Breast epithelium (tissue), 3 donors: ENCODE data around the gene TRMT61A.

Experiments
- POLR2A ChIP-seq: fragments of 450-650 bp; IDR thresholded peaks from one replicate; pipeline ENCODE4 v1.6.1; 2016; ENCODE audit warnings: antibody characterized with exemption, mild to moderate bottlenecking, moderate library complexity
- TF ChIP-seq, protein P1 (sequence below), 3 donors: fragments of 450-650 bp; IDR thresholded peaks; one replicate each; pipeline ENCODE4 v1.5.1; 2016 to 2017; ENCODE audit warnings: antibody characterized with exemption in 3 of 3, mild to moderate bottlenecking in 3 of 3, moderate library complexity in 3 of 3

DNA sequence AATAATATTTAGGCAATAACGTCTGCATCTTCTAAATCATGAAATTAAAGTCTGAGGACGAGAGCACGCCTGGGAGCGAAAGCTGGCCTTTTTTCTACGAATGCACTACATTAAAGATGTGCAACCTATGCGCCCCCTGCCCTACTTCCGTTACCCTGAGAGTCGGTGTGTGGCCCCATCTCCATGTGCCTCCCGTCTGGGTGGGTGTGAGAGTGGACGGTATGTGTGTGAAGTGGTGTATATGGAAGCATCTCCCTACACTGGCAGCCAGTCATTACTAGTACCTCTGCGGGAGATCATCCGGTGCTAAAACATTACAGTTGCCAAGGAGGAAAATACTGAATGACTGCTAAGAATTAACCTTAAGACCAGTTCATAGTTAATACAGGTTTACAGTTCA is 25.7 kb upstream of the TRMT61A start:
- no peak for TF ChIP-seq POLR2A
- TF ChIP-seq, protein P1, sequence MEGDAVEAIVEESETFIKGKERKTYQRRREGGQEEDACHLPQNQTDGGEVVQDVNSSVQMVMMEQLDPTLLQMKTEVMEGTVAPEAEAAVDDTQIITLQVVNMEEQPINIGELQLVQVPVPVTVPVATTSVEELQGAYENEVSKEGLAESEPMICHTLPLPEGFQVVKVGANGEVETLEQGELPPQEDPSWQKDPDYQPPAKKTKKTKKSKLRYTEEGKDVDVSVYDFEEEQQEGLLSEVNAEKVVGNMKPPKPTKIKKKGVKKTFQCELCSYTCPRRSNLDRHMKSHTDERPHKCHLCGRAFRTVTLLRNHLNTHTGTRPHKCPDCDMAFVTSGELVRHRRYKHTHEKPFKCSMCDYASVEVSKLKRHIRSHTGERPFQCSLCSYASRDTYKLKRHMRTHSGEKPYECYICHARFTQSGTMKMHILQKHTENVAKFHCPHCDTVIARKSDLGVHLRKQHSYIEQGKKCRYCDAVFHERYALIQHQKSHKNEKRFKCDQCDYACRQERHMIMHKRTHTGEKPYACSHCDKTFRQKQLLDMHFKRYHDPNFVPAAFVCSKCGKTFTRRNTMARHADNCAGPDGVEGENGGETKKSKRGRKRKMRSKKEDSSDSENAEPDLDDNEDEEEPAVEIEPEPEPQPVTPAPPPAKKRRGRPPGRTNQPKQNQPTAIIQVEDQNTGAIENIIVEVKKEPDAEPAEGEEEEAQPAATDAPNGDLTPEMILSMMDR (IDR thresholded peaks at IDR 0.05) = no peak
